ENCODE data around the gene SERPINE2. TPM values are rescaled to one million over a fixed set of nuclear protein-coding genes. Genes with fewer than 3 reads are reported as not detected.

The SERPINE2 gene
- total RNA-seq, 1 donor from 2014 or later, result 5.6 TPM

DNA sequence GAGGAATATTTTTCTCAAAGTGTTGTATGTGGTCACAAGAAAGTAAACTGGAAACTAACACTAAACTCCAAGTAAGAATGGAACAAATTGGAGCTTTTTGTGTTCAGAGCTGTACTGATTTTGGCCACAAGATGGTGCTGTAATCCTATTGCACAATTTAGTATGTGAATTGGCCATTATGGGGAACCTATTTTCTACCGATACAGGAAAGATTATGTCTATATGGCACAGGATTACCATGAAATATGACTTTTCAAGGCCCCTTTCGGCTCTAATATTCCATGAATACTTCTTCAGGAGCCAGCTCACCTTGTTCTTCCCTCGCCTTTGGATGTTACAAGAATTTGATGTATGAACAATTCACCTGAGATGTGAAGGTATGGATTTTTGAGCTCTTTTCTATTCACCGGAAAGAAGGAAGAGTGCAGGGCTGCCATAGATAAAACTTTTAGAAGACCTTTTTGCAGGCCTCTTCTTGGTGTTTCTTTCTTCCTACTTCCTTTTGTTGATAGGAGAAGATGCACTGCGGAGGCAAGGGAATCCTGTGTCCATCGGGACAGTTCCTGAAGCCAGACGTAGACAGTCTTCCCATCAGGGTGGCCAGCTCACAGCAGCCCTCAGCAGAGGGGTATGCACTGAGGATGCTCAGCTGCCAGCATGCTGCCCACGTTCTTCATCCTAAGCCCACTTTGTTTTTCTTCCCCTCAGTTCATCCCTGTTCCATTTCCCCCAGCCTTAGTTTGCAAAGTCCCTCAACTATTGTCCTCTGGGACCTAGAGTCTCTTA, 68.5 kb downstream of the SERPINE2 start:
- DNase-seq (no peak), ATAC-seq (peak; percentile 68 to 76)
- Histone ChIP-seq H3K27me3 (ENCODE audit: low read depth) (no peaks in the 10 kb centered on the region), H3K27ac (no peak overlapping the region), H3K36me3 (peaks cover 26% of the 10 kb centered on the region), H3K4me1 (no peaks in the 10 kb centered on the region), H3K9me3 (no peaks in the 10 kb centered on the region), H3K4me3 (no peak overlapping the region)
- intact Hi-C loops (cut with DNase I), result no loop called here
- TF ChIP-seq, protein P1, sequence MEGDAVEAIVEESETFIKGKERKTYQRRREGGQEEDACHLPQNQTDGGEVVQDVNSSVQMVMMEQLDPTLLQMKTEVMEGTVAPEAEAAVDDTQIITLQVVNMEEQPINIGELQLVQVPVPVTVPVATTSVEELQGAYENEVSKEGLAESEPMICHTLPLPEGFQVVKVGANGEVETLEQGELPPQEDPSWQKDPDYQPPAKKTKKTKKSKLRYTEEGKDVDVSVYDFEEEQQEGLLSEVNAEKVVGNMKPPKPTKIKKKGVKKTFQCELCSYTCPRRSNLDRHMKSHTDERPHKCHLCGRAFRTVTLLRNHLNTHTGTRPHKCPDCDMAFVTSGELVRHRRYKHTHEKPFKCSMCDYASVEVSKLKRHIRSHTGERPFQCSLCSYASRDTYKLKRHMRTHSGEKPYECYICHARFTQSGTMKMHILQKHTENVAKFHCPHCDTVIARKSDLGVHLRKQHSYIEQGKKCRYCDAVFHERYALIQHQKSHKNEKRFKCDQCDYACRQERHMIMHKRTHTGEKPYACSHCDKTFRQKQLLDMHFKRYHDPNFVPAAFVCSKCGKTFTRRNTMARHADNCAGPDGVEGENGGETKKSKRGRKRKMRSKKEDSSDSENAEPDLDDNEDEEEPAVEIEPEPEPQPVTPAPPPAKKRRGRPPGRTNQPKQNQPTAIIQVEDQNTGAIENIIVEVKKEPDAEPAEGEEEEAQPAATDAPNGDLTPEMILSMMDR (IDR thresholded peaks at IDR 0.05), result peak; percentile 92

DNA sequence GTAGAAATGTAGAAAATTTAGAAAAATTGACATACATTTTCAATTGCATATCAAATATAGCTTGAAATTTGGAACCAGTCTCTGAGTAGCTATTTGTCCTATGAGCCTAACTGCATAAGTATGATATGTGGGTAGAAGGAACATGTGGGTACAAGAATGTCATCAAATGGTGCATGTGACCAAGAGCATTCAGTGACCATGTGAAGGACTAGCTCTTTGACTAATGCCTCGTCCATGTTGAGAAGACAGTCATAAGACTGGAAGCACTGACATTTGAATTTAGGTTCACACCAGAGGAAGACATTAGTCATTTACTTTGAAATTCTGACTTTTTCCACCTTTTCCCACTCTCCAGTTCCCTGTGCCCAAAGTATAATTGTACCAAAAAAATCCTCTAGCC, 69.2 kb downstream of the SERPINE2 start:
- Histone ChIP-seq H3K27ac (no peak overlapping the region), H3K4me3 (no peak overlapping the region), H3K36me3 (peaks cover 33% of the 10 kb centered on the region), H3K27me3 (ENCODE audit: low read depth) (no peaks in the 10 kb centered on the region), H3K9me3 (no peaks in the 10 kb centered on the region), H3K4me1 (no peaks in the 10 kb centered on the region)
- intact Hi-C loops (cut with DNase I), result no loop called here
- DNase-seq (no peak), ATAC-seq (no peak)
- TF ChIP-seq, protein P1 (IDR thresholded peaks at IDR 0.05), result no peak

DNA sequence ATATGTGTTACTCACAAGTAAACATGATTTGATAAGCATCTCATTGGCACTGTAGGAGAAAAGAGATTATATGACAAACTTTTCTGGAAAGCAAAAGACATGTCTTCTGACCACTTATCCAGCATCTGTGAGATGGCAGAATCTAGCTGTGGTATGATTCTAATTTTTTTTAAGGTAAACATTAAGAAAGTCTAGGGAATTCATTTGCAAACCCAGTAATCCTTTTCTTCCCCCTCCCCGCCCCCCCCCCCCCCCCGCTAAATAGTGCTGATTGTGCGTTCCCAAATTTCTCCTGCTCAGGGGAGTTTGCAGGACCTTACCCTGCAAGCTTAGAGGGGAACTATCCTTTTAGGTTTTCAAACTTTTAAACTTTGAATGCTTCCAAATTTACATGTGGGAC, 69.8 kb downstream of the SERPINE2 start:
- intact Hi-C loops (cut with DNase I), result no loop called here
- ATAC-seq (no peak), DNase-seq (no peak)
- Histone ChIP-seq H3K4me3 (no peak overlapping the region), H3K9me3 (no peaks in the 10 kb centered on the region), H3K4me1 (no peaks in the 10 kb centered on the region), H3K27ac (no peak overlapping the region), H3K36me3 (peaks cover 38% of the 10 kb centered on the region), H3K27me3 (ENCODE audit: low read depth) (no peaks in the 10 kb centered on the region)
- TF ChIP-seq, protein P1 (IDR thresholded peaks at IDR 0.05), result no peak

DNA sequence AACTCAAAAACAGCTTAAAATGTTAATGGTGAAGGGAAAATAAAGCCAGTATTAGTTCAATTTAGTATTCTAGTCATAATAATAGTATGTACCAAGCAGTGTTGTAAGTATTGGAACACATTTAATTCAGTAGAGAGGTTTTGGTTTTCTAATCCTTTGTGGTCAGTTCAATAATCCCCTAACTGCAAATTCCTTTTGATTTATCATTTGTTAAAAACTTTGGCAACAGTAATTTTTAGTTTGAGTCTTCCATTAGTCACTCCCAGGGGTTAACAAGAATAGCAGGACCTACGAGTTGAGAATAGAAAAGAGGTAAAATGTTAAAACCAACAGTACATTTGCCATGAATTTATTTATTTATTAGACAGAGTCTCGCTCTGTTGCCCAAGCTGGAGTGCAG, 71.1 kb downstream of the SERPINE2 start:
- H3K27ac ChIP-seq, result no peak overlapping the region
- H3K9me3 ChIP-seq, result no peaks in the 10 kb centered on the region
- ATAC-seq (no peak), DNase-seq (no peak)
- peaks cover 4% of the 10 kb centered on the region for H3K4me1 ChIP-seq
- intact Hi-C loops (cut with DNase I), result no loop called here
- TF ChIP-seq, protein P1 (IDR thresholded peaks at IDR 0.05), result no peak
- no peak overlapping the region for H3K4me3 ChIP-seq
- no peaks in the 10 kb centered on the region for H3K27me3 ChIP-seq (ENCODE audit: low read depth)
- peaks cover 45% of the 10 kb centered on the region for H3K36me3 ChIP-seq

DNA sequence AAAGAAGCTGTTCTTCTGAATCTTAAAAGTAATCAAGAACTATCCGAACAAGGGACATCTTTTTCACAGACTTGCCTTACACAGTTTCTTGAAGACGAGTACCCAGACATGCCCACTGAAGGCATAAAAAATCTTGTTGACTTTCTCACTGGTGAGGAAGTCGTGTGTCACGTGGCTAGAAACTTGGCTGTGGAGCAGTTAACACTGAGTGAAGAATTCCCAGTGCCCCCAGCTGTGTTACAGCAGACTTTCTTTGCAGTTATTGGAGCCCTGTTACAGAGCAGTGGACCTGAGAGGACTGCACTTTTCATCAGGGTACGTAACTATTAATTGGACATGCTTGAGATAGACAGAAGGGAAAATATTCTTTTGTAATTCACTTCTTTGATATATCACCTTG, 79.4 kb downstream of the SERPINE2 start:
- ATAC-seq (no peak), DNase-seq (no peak)
- no peaks in the 10 kb centered on the region for H3K27me3 ChIP-seq (ENCODE audit: low read depth)
- peak overlapping the region; percentile 97 for H3K4me3 ChIP-seq
- TF ChIP-seq, protein P1 (IDR thresholded peaks at IDR 0.05), result no peak
- H3K4me1 ChIP-seq, result peaks cover 65% of the 10 kb centered on the region
- intact Hi-C loops (cut with DNase I), result no loop called here
- H3K9me3 ChIP-seq, result no peaks in the 10 kb centered on the region
- H3K36me3 ChIP-seq, result peaks cover 36% of the 10 kb centered on the region
- no peak overlapping the region for H3K27ac ChIP-seq
